Measurements from ENCODE around the gene RERE.
"Not testable (repeated sequence)": the region's sequence is repeated elsewhere in the genome, so short reads cannot be mapped to it uniquely, and the experiment has no call there.

The RERE gene

DNA sequence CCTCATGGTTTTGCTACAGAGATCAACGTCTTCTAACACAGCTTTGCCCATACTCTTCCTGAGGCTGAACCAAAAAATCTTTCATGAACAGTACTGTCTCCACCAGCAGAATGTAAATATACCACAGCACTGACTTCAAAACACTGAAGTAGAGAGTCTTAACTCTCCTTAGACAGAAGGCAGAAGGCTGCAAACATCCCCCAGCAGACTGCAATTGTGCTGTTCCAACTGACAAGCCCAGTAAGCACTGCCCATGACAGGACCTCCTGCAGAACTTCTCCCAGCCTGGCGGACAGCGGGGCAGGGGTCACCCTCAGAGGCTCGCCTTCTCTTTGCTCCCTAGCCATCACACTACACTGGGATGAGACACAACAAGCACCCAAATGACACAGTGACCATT, 218.7 kb downstream of the RERE start:
- DNase-seq = no peak

- DNase-seq = peak; percentile 70
These were observed 219.2 kb downstream of the RERE start for GRCh38 chr1:8598060-8598724.

DNA sequence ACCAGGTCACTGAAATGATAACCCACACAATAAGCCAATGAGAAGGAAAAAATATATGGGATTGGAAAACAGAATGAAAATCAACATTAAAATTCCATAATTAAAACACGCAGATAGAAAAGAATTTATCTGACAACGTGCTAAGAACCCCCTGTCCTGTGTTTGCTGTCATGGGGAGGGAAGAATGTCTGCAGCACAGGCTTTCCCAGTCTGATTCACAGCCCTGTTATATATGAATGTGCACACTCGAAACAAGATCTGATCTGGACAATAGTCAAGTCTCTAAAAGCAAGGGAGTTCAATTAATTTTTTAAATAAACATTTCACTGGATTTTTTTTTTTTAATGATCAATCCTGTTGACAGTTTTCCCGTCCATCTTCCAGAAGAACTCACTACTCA, 220.0 kb downstream of the RERE start:
- DNase-seq = no peak

GRCh38 chr1:8595941-8596340, 221.5 kb downstream of the RERE start:
- DNase-seq = no peak

- no peak for DNase-seq
These were observed 222.1 kb downstream of the RERE start for GRCh38 chr1:8595332-8595731.

DNA sequence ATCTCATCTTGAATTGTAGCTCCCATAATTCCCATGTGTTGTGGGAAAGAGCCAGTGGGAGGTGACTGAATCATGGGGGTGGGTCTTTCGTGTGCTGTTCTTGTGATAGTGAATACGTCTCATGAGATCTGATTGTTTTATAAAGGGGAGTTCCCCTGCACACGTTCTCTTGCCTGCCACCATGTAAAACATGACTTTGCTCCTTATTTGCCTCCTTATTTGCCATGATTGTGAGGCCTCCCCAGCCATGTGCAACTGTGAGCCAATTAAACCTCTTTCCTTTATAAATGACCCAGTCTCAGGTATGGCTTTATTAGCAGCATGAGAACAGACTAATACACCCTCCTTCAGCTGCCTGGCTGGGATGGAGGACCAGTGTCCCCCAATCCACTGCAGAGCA, 224.1 kb downstream of the RERE start:
- DNase-seq = not testable (repeated sequence)

DNA sequence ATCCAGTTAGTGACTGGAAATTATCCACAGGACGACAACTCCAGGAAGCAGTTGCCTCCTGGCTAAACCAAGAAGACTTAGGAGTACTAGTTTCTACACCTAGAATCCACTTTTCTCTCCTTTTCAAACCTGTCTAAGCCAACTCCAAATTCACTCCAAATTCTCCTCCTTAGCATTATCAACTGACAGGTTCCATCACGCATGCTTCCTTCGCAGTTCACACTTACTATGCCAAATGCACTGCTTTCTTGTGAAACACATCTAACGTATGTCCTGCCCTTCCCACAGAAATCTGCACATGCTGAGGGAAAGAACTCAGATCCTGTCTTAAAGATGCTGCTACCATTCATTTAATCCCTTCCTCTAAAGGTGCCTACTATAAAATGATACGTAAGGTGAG, 225.9 kb downstream of the RERE start:
- no peak for DNase-seq

DNA sequence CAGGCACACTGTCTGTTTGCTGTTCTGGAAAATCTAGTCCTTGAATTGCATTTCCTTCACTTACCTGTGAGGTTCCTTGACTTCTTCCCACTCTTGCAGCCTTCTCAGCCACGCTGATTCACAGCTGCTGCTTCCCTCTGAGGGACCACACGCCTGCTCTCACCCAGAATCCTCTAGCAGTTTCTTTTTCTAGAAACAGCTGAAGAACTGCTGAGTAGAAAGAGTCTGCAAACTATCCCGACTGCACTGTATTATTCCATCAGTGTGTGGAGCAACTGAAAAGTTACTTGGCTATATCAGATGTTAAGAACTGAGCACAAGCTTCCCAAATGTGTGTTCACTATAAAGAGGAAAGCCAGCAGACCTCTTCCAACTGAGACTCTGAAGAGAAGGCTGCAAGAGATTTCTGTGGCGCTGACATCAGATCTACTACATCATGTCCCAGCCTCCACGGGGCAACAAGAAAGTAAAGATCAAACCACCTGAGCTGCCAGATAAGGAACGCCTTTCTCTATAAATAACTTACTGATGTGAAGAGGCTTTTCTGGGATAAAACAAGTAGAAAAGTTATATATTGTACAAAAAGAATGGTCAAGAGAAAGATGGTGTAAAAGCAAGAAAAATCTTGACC, 226.6 kb downstream of the RERE start:
- DNase-seq = no peak

GRCh38 chr1:8589571-8589970, 227.9 kb downstream of the RERE start:
- no peak for DNase-seq

- no peak for DNase-seq
These were observed 229.7 kb downstream of the RERE start for GRCh38 chr1:8587784-8588183.

DNA sequence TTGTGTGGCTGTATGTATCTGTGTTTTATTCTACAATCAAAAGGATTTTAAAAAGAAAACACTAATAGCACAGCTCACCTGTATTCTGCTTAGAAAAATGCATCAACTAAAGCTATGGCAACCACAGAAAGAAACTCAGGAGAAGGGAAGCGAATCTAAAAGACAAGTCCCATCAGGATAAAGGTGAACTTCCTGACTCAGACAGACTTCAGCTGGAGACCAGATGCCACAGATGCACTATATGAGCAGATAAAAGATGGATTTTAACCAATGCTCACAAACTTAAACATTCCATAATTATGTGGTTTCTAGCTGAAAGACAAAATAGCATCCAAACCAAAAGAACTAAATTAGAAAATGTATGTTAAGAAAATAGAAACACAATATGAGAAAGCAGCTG, 231.0 kb downstream of the RERE start:
- DNase-seq = no peak

- DNase-seq = no peak
These were observed 233.1 kb downstream of the RERE start for GRCh38 chr1:8584316-8584715.

GRCh38 chr1:8583031-8583430, 234.4 kb downstream of the RERE start:
- no peak for DNase-seq

GRCh38 chr1:8580566-8580965, 236.9 kb downstream of the RERE start:
- DNase-seq = peak; percentile 25

GRCh38 chr1:8578936-8579335, 238.5 kb downstream of the RERE start:
- DNase-seq = no peak

DNA sequence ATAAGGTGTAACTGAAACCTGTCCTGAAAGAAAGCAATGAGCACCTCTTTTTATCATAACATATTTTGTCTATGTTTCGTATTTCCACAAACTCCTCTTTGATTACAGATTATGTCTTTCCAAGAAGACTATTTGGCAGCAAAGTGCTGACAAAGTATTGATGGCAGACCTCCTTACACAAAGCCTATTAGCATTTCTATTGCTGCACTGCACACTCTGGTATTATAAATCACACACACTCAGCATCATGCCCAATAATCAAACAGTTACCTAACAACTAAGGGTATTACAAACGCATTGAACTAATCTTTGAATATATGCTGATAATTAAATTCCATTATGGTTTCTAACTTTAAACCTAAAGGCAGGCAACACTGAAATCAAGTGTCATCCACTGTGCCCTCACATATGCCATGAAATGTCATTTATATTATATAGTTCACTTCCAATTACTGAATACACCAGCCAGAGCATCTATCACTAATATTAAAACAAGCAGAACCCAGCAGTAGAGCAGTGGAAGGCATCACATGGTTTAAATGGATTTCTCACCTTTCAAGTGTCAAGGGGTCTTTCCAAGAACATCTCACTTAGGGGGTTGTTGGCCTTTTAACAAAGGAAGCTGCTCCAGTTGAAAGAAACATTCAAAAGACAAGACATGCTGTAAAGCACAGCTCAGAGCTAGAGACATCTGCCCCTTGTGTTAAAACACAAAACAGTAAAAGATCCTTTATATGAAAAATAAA, 239.1 kb downstream of the RERE start:
- no peak for DNase-seq

GRCh38 chr1:8574985-8575384, 242.5 kb downstream of the RERE start:
- DNase-seq = no peak

- DNase-seq = no peak
These were observed 245.3 kb downstream of the RERE start for GRCh38 chr1:8572106-8572505.

DNA sequence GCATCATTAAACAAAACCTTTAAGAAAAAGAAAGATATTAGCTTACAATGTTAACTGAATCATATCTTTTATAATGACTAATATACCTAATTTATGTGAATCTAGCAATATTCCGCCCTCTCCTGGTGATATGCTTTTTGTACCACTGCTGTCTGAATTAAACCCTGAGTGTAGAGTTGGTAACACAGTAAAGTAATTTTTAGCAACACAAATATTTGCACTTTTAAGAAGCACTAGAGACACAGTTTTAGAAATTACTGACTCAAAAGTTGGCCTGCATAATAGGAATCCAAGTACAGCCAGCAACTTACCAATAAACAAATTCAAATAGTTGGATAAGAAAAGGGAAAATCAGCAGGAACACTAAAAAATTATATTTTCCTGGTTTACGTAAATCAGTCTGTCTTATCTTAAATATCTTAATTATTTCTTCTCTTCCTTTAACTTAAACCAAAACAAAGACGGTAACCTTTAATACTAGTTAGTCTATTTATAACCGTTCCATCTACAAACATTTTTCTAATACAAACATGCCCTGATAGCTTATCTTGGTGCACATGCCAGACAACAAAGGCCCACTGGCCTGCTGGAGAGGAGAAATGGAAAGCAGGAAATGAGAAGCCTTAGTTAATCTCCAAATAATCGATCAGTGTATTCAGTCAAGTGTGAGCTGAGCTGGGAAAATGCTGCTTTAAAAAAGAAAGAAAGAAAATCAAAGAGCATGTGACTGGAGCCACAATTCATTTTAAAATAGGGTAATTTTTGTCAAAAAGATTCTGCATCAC, 246.0 kb downstream of the RERE start:
- no peak for DNase-seq

DNA sequence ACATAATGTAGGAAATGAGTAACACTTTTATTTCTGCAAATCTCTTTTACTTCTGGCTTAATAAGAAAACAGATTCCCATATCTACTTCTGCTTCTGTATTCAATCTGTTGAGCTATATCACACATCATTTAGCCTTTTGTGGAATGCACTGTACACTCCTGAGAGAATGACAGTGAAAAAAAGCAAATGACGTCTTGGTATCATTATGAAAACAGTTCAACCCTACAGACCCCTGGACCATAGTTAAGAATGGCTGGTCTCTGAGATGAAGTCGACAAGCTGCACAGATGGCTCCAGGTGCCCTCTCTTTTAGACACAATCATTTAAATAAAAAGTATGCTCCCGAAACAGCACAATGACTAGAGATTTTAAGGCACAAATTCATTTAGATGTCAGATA, 247.0 kb downstream of the RERE start:
- no peak for DNase-seq

DNA sequence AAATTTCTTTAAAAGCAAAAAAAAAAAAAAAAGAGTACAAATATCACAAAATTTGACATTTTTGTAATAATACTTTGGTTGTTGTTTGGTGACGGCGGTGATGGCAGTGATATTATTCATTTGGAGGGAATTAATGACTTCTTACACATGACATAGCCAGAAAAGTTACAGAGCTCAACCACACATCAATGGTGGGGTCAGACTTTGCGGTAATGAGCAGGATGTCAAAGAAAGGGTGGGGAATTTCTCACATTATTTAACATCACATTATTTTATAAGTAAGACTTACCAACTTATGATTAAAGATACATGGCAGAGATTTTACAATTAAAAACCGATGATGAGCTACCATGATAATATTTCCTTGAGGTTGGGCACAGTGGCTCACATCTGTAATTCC, 248.2 kb downstream of the RERE start:
- no peak for DNase-seq

DNA sequence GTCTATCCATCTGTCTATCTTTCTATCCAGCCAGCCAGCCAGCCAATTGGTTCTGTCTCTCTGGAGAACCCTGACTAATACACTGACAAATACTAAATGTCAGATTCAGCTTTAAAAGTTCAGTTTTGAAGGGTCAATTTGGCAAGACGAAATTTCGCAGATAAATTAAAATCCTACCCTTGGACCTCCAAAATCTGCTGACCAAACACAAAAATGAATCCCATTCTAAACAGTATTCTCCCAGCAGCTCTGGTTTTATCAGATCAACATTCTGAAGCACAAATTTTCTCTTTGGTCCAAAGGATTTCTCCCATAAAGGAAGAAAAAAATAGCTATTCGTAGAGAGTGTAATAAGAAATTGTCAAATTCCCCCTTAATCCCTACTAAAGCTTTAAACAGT, 248.6 kb downstream of the RERE start:
- no peak for DNase-seq

- DNase-seq = no peak
These were observed 250.3 kb downstream of the RERE start for GRCh38 chr1:8567146-8567545.

- DNase-seq = no peak
These were observed 251.6 kb downstream of the RERE start for GRCh38 chr1:8565802-8566201.
